Gastrocnemius medialis (tissue), 4 donors: ENCODE measurements around the gene PURA.

Source experiments
- CTCF ChIP-seq, 5 experiments: fragments of 450-650 bp in 3 of 5; fragments of 200-600 bp in 2 of 5; sonication (generic) in 2 of 5; IDR thresholded peaks in 4 of 5; conservative IDR thresholded peaks in 1 of 5; 1 replicate in 4 of 5; 2 replicates in 1 of 5; pipeline ENCODE4 v1.5.1; 2016 to 2019; ENCODE audit warnings: antibody characterized with exemption in 5 of 5, mild to moderate bottlenecking in 3 of 5, moderate library complexity in 3 of 5
- POLR2A ChIP-seq, 2 donors: fragments of 450-650 bp; IDR thresholded peaks; one replicate each; pipeline ENCODE4 v1.6.1; 2017; ENCODE audit warnings: antibody characterized with exemption in 2 of 2, mild to moderate bottlenecking in 2 of 2, moderate library complexity in 2 of 2

GRCh38 chr5:140165923-140166270 lies 52.0 kb downstream of the PURA start:
- TF ChIP-seq POLR2A (IDR thresholded peaks at IDR 0.05) = no peak
- TF ChIP-seq CTCF (IDR thresholded peaks at IDR 0.05 in 4 of 5, conservative IDR thresholded peaks at IDR 0.05 in 1 of 5) = no peak
